ENCODE measurements around the gene SPANXD.
"Not testable (repeated sequence)": the region's sequence is repeated elsewhere in the genome, so short reads cannot be mapped to it uniquely, and the experiment has no call there.

GRCh38 chrX:141698639-141699038 lies at the start of gene SPANXD:
- not testable (repeated sequence) for TF ChIP-seq EGR1 (IDR thresholded peaks at IDR 0.05); USF1 (IDR thresholded peaks at IDR 0.05); TAF1 (IDR thresholded peaks at IDR 0.05; ENCODE audit: low read depth)

All from Ishikawa (cell line).